Anterior cingulate cortex (tissue), 58 donors: Measurements from ENCODE around the gene SHMT1.
A peak's percentile ranks its signal among the peaks of the same experiment; 100 is the strongest.
"Not testable (repeated sequence)": the region's sequence is repeated elsewhere in the genome, so short reads cannot be mapped to it uniquely, and the experiment has no call there.

Experiments used
- DNase-seq, 58 donors: peaks; one replicate each; lab custom pipeline; 2025; lab: John Stamatoyannopoulos, UW

The SHMT1 gene

GRCh38 chr17:18363101-18364049, at the start of gene SHMT1:
Gene SHMT1, minus strand, starts transcription at chr17:18363550. Its CDS starts 7,569 bp downstream, at chr17:18355981.
- peak; percentile 51 to 96 (median 89) for DNase-seq

- DNase-seq = not testable (repeated sequence)
Observed at GRCh38 chr17:18412001-18412538, 48.7 kb upstream of the SHMT1 start.

GRCh38 chr17:18411377-18411864, 48.1 kb upstream of the SHMT1 start:
- peak in 21 of 58 donors; percentile 4 to 68 (median 21) for DNase-seq

GRCh38 chr17:18410736-18411135, 47.4 kb upstream of the SHMT1 start:
- peak in 3 of 58 donors; percentile 1 to 9 (median 5) for DNase-seq

- DNase-seq = not testable (repeated sequence)
Observed at GRCh38 chr17:18409321-18409720, 46.0 kb upstream of the SHMT1 start.

- DNase-seq = not testable (repeated sequence)
Observed at GRCh38 chr17:18408906-18409305, 45.6 kb upstream of the SHMT1 start.

GRCh38 chr17:18403604-18404003, 40.3 kb upstream of the SHMT1 start:
- not testable (repeated sequence) for DNase-seq

- DNase-seq = not testable (repeated sequence)
Observed at GRCh38 chr17:18403166-18403565, 39.8 kb upstream of the SHMT1 start.

- not testable (repeated sequence) for DNase-seq
Observed at GRCh38 chr17:18401872-18402590, 38.7 kb upstream of the SHMT1 start.

GRCh38 chr17:18388728-18389127, 25.4 kb upstream of the SHMT1 start:
- not testable (repeated sequence) for DNase-seq

GRCh38 chr17:18388266-18388665, 24.9 kb upstream of the SHMT1 start:
- DNase-seq = not testable (repeated sequence)

GRCh38 chr17:18387583-18387982, 24.2 kb upstream of the SHMT1 start:
- not testable (repeated sequence) for DNase-seq

GRCh38 chr17:18384271-18384670, 20.9 kb upstream of the SHMT1 start:
- not testable (repeated sequence) for DNase-seq

- DNase-seq = not testable (repeated sequence)
Observed at GRCh38 chr17:18383079-18383481, 19.7 kb upstream of the SHMT1 start.

GRCh38 chr17:18382441-18383078, 19.2 kb upstream of the SHMT1 start:
- no peak for DNase-seq

GRCh38 chr17:18381953-18382245, 18.5 kb upstream of the SHMT1 start:
- no peak for DNase-seq

GRCh38 chr17:18381158-18381952, 18.0 kb upstream of the SHMT1 start:
- no peak for DNase-seq

- DNase-seq = no peak
Observed at GRCh38 chr17:18380471-18381157, 17.3 kb upstream of the SHMT1 start.
